Right ventricle myocardium superior (tissue), 1 donor: ENCODE results near the gene BLID. TPM values are rescaled to one million over a fixed set of nuclear protein-coding genes. Genes with fewer than 3 reads are reported as not detected.
A peak's percentile ranks its signal among the peaks of the same experiment; 100 is the strongest.

Source experiments
- ATAC-seq: fragments of 200-7000 bp; cut with Tn5 transposase; one replicate; pipeline ENCODE4 v1.9.1; 2020; ENCODE audit warnings: mild to moderate bottlenecking; ENCODE audit not compliant: poor library complexity
- DNase-seq: peaks from one replicate; pipeline ENCODE4 v3.0.0-alpha.2; 2020
- intact Hi-C: fragments of 100-400 bp; cut with DNase I; formaldehyde crosslinking; loops from one replicate; pipeline ENCODE4 v1.11.2; 2022
- total RNA-seq: library from RNA; stranded (reverse); fragmentation: NEBNext Ultra II Directional; extraction: Animal tissue kit (Norgen Biotek cat#: 25700); gene quantifications from one replicate; pipeline ENCODE4 v1.2.1, GENCODE V29; 2021
- donor health status: DM: no; HTN: yes; CAD: no; lungs with severe emphysema.

BLID gene
- total RNA-seq, 1 donor from 2014 or later, result 0.35 TPM

- intact Hi-C loops, result loop anchor here (10.0 kb wide), 1 partner anchor 72 kb away; no protein-coding TSS in a partner anchor
- ATAC-seq (no peak), DNase-seq (no peak)
Observed at GRCh38 chr11:122096272-122097112, 19.5 kb downstream of the BLID start.

DNA sequence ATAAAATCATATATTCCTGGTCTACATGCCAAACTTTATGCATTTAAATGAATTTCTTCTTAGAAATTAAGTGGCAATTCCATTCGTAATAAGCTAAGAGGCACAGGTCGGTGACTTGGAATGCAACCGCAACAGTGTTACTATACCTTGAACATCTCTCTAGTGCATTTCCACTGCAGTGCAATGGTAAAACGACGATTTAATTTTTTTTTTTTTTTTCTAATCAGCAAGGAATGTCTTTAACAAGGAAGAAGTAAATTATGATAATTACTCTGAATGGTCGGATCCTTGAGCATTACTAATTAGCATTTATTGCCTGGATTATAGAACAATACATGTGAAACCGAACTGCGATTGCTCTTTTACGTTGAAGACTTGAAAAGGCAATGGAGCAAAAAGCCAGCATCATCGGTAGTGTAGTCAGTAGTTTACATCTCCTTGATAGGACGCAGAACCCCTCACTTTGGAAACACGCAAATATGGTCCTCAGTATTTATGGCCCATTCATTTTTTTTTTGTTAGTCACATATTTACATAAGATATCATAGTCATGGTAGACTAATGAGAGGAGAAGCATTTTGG lies 20.2 kb downstream of the BLID start:
- intact Hi-C loops, result loop anchor here (10.0 kb wide), 1 partner anchor 71 kb away; no protein-coding TSS in a partner anchor
- DNase-seq (no peak), ATAC-seq (no peak)

GRCh38 chr11:122094836-122095235 lies 21.2 kb downstream of the BLID start:
- no peak for ATAC-seq
- intact Hi-C loops, result loop anchor here (10.0 kb wide), 1 partner anchor 70 kb away; no protein-coding TSS in a partner anchor
- no peak for DNase-seq

- DNase-seq (no peak), ATAC-seq (no peak)
- intact Hi-C loops, result loop anchor here (10.0 kb wide), 1 partner anchor 69 kb away; no protein-coding TSS in a partner anchor
Observed at GRCh38 chr11:122093731-122094275, 22.2 kb downstream of the BLID start.

DNA sequence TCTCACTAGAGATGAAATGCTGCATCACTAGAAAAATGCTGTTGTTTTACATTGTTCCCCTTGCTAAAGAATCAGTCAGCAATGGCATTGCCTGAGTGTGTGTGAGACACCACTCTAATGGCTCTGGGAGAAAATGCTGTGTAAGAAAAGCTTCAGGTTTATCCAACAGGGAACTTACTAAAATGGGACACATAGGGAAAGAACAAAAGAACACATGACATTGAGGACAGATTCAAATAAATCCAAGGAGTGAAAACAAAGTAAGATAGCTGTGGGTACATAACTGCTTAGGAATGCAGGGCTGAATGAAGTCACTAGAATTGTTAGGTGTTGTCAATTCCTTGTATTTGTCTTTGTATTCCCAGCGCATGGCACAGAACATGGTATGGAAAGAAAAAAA lies 24.2 kb downstream of the BLID start:
- ATAC-seq, result no peak
- no peak for DNase-seq
- intact Hi-C loops, result loop anchor here (10.0 kb wide), 1 partner anchor 67 kb away; no protein-coding TSS in a partner anchor

GRCh38 chr11:122089111-122089510 lies 26.9 kb downstream of the BLID start:
- peak; percentile 61 for ATAC-seq
- intact Hi-C loops, result no loop called here
- no peak for DNase-seq

DNA sequence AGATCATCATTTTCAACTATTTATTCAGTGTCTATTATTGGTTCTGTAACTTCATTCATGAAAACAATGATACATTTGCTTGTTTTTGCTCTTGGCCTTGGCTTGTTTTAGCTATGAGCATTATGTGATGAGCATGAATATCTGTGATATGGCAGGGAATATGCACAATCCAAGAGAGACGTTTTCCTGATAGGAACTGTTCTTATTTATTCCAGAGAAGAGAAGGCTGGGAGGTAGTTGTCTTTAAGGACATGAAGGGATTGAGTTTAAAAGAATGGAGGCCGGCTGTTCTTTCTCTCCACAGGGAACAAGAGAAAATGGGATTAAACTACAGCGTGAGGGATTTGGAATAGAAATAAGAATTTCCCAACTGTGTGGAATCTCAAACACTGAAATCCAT lies 30.3 kb downstream of the BLID start:
- intact Hi-C loops, result no loop called here
- DNase-seq, result no peak
- peak; percentile 13 for ATAC-seq

- ATAC-seq (peak; percentile 78), DNase-seq (no peak)
- intact Hi-C loops, result no loop called here
Observed at GRCh38 chr11:122085264-122085663, 30.8 kb downstream of the BLID start.

DNA sequence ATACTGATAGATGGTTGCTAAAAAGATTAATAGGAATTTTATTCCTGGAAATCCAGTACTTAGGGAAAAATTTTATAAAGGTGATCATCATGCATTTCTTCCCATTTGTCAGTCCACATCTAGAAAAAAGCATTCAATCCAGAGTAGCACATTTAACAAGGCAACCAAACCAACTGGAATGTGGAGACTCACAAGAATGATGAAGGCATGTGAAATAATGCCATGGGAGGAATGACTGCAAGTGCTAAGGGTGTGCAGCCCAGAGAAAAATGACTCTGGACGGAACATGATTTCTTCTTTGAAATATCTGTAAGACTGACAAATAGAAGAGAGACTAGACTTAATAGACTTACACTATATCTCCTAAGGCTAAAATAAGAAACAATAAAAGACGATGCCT lies 33.8 kb downstream of the BLID start:
- intact Hi-C loops, result no loop called here
- no peak for ATAC-seq
- no peak for DNase-seq

- intact Hi-C loops, result no loop called here
- ATAC-seq, result no peak
- no peak for DNase-seq
Observed at GRCh38 chr11:122081073-122081472, 34.9 kb downstream of the BLID start.

DNA sequence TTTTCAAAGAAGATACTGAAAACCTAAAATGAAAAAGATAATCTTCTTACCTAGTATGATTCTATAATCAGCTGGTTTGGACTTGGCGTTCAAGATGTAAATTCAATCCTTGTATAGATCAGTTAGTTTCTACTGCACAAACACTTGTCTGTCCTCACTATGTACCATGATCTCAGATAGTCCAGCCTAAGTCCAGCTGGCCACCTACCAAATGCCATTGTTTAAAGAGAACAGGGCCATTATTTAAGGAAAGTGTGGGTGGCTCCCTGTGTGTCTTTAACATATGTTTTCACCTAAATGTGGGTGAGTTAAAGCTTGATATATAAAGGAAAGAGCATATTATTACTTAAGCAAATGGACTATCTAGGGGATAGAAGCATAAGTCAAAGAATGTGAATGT lies 38.6 kb downstream of the BLID start:
- DNase-seq (no peak), ATAC-seq (no peak)
- intact Hi-C loops, result no loop called here

DNA sequence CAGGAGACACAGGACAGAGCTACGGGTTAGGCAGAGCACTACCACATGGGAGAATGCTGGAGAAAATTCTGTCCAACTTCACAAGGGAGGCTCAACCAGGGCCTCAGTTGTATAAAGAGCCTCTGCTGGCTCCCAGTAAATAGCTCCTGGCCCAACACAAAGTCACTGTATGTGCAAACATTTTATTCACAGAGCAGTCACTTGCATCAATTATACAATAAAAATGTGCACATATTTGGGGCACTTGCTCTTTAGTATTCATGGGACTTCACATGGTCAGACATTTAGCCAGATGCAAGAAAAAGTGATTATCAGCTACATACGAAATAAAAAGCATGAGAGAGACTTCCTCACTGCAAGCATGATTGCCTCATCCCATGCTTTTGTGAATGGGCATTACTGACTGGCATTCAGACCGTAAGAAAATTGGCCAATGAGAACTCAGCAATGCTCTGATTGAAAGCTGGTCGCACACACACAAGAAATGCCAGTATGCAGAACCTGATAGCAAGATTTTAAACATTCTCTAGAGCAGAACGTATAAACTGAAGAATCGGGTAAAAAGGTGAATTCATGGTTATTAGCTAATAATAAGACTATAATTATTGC lies 39.4 kb downstream of the BLID start:
- DNase-seq (no peak), ATAC-seq (no peak)
- intact Hi-C loops, result no loop called here

DNA sequence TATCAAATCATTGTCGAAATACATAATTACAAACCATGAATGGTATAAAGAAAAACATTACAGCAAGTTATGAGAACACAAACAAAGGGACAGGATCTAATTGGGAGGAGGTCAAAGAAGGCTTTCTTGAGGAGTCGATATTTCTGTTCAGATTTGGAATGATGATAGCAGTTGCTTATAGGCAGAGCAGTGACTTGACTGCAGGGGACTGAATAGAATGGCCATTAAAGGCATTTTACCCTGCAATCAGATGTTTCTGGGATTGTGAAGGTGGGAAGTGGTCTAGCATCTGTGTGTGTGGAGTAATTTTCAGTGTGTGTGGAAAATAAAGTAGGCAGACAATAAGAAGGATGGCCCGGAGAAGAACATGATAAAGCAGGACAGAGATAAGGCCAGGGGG lies 41.0 kb downstream of the BLID start:
- intact Hi-C loops, result no loop called here
- no peak for ATAC-seq
- DNase-seq, result no peak

GRCh38 chr11:122074022-122074421 lies 42.0 kb downstream of the BLID start:
- intact Hi-C loops, result no loop called here
- no peak for ATAC-seq
- DNase-seq, result no peak

- DNase-seq (no peak), ATAC-seq (no peak)
- intact Hi-C loops, result no loop called here
Observed at GRCh38 chr11:122071709-122072202, 44.3 kb downstream of the BLID start.

- intact Hi-C loops, result no loop called here
- ATAC-seq (no peak), DNase-seq (peak; percentile 58)
Observed at GRCh38 chr11:122069707-122070360, 46.2 kb downstream of the BLID start.

DNA sequence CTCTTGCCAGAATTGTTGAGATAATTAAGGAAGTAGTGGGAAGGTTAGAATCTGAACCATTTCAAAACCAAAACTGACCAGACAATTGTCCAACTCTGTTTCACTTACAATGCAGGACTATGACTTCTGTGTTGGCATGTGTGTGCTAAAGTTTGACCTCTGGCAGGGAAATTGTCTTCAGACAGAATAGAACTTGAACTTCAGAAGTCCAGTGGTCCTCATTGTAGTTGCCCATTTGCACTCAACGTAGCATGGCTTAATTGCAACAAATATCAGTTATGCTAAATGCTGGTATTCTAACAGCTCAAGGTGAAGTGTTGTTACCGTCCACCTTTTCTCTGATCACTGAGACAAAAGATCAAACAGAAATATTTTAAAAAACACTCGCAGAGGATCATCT lies 47.2 kb downstream of the BLID start:
- DNase-seq (no peak), ATAC-seq (no peak)
- intact Hi-C loops, result no loop called here

DNA sequence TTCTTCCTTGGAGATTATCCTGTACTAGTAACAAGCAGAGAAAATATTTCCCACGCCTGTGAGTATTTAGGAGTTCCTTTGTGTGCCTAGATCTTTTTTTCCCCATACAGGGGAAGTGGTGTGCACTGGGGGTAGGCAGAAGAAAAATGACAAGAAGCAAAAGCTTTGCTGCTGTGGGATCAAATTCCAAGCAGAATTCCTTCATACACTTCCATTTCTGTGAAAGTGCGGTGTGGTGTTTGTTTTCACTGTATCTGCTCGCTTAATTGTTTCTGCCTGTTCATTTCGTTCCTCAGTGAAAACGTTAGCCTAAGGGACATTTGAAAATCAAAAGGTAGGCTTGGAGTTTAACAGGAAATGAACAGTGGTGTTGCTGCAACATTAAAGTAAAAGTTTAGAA lies 47.9 kb downstream of the BLID start:
- intact Hi-C loops, result no loop called here
- DNase-seq (no peak), ATAC-seq (no peak)
